WTC11 (cell line): Measurements from ENCODE around the gene FERMT3. TPM values are rescaled to one million over a fixed set of nuclear protein-coding genes. Genes with fewer than 3 reads are reported as not detected.

ENCODE experiments used
- CBFB ChIP-seq: sonication (generic); formaldehyde crosslinking; IDR thresholded peaks from 2 replicates; pipeline ENCODE4 v1.8.1; 2022; ENCODE audit warnings: mild to moderate bottlenecking, low read depth, missing genetic modification reagents
- ELF4 ChIP-seq: sonication (generic); formaldehyde crosslinking; IDR thresholded peaks from 2 replicates; pipeline ENCODE4 v1.8.1; 2022; ENCODE audit warnings: low read depth, mild to moderate bottlenecking, moderate library complexity, missing genetic modification reagents
- ERG ChIP-seq: fragments of 250-450 bp; sonication (Bioruptor Pico); IDR thresholded peaks from 2 replicates; pipeline ENCODE4 v1.8.0; 2021; ENCODE audit warnings: mild to moderate bottlenecking
- ESRRA ChIP-seq: sonication (generic); formaldehyde crosslinking; IDR thresholded peaks from 2 replicates; pipeline ENCODE4 v1.8.1; 2022; ENCODE audit warnings: mild to moderate bottlenecking, missing genetic modification reagents, borderline replicate concordance
- ETV6 ChIP-seq: sonication (generic); formaldehyde crosslinking; IDR thresholded peaks from 2 replicates; pipeline ENCODE4 v1.8.1; 2022; ENCODE audit warnings: mild to moderate bottlenecking, missing genetic modification reagents
- FOXP1 ChIP-seq: sonication (generic); formaldehyde crosslinking; IDR thresholded peaks from 2 replicates; pipeline ENCODE4 v1.8.0; 2022; ENCODE audit warnings: missing genetic modification reagents, mild to moderate bottlenecking, moderate library complexity, borderline replicate concordance
- GABPB1 ChIP-seq: sonication (generic); formaldehyde crosslinking; IDR thresholded peaks from 2 replicates; pipeline ENCODE4 v1.8.1; 2023; ENCODE audit warnings: mild to moderate bottlenecking, missing genetic modification reagents
- MXD4 ChIP-seq: fragments of 250-450 bp; sonication (Bioruptor Pico); IDR thresholded peaks from 2 replicates; pipeline ENCODE4 v1.8.0; 2021; ENCODE audit warnings: mild to moderate bottlenecking, moderate library complexity, borderline replicate concordance
- NFE2L1 ChIP-seq: sonication (generic); formaldehyde crosslinking; IDR thresholded peaks from 2 replicates; pipeline ENCODE4 v1.8.1; 2023; ENCODE audit warnings: missing genetic modification reagents
- NR2C2 ChIP-seq: sonication (generic); formaldehyde crosslinking; IDR thresholded peaks from 2 replicates; pipeline ENCODE4 v1.8.0; 2022; ENCODE audit warnings: mild to moderate bottlenecking, missing genetic modification reagents
- NR3C1 ChIP-seq: sonication (generic); formaldehyde crosslinking; conservative IDR thresholded peaks from 2 replicates; pipeline ENCODE4 v1.8.1; 2023; ENCODE audit warnings: low read depth, mild to moderate bottlenecking, missing genetic modification reagents
- PRRX2 ChIP-seq: fragments of 250-450 bp; sonication (Bioruptor Pico); IDR thresholded peaks from 2 replicates; pipeline ENCODE4 v1.8.0; 2021; ENCODE audit warnings: mild to moderate bottlenecking
- TCF7 ChIP-seq: sonication (generic); formaldehyde crosslinking; IDR thresholded peaks from 2 replicates; pipeline ENCODE4 v1.8.0; 2022; ENCODE audit warnings: mild to moderate bottlenecking, low read depth, missing genetic modification reagents, moderate library complexity
- TEAD1 ChIP-seq: sonication (generic); formaldehyde crosslinking; IDR thresholded peaks from 2 replicates; pipeline ENCODE4 v1.8.0; 2022; ENCODE audit warnings: mild to moderate bottlenecking, missing genetic modification reagents
- ZNF263 ChIP-seq: sonication (generic); formaldehyde crosslinking; IDR thresholded peaks from 2 replicates; pipeline ENCODE4 v1.8.1; 2022; ENCODE audit warnings: low read depth, mild to moderate bottlenecking, moderate library complexity, missing genetic modification reagents
- ZNF281 ChIP-seq: sonication (generic); formaldehyde crosslinking; IDR thresholded peaks from 2 replicates; pipeline ENCODE4 v1.8.0; 2023; ENCODE audit warnings: mild to moderate bottlenecking, missing genetic modification reagents
- ZNF423 ChIP-seq: fragments of 250-450 bp; sonication (Bioruptor Pico); IDR thresholded peaks from 2 replicates; pipeline ENCODE4 v2.1.2; 2022; ENCODE audit warnings: mild to moderate bottlenecking, moderate library complexity
- ZNF512 ChIP-seq: sonication (generic); formaldehyde crosslinking; IDR thresholded peaks from 2 replicates; pipeline ENCODE4 v1.8.1; 2022; ENCODE audit warnings: missing genetic modification reagents, borderline replicate concordance
- total RNA-seq: library from RNA; stranded (reverse); gene quantifications from 3 replicates; pipeline ENCODE4 v1.2.3, GENCODE V29; 2021
- TF ChIP-seq, protein P1 (sequence below): sonication (generic); formaldehyde crosslinking; IDR thresholded peaks from 2 replicates; pipeline ENCODE4 v1.8.0; 2022; ENCODE audit warnings: missing genetic modification reagents
- TF ChIP-seq, protein P2 (sequence below): fragments of 200-600 bp; IDR thresholded peaks from 2 replicates; pipeline ENCODE4 v1.8.0; 2022; ENCODE audit warnings: antibody characterized with exemption

Gene FERMT3
- total RNA-seq, 1 experiment from 2014 or later: 3.8 TPM

DNA sequence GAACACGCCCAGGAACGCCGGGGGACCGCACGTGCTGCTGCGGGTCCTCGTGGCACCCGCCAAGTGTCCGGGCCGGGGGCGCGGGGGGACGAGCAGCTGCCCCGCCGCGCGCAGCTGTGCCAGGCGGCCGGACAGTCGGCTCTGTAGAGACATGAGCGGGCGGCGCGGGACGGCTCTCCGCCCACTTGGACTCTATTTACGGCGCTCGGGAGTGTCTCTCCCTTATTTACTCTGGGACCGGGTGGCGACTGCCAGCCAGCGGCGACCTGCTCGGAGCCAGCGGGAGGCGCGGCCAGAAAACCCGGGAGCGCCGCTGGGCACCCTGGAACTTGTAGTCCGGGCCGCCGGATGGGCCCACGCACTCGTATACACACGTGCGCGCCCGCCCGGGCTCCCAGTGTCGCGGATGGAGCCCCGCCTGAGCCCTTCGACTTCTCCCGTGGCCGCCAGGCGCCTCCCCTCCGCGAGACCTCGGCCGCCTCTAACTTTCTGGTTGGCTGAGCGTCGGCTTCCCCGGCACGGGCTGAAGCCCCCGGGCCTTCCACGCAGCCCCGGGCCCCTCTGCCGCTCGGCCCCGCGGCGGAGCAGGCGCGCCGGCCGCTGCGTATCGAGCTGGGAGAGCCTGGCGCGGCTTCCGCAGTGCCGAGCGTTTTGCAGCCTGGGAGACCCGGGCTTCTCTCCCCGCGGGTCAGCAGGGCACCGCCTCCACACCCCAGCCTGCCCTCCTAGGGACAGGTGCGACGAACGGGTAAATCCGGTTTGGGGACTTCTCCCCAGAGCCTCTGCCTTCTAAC is 40.5 kb upstream of the FERMT3 start, which contains the start of gene MACROD1 (continued):
- TF ChIP-seq NR3C1 (CRISPR knock-in tag) (no peak), ESRRA (CRISPR knock-in tag) (no peak), TCF7 (CRISPR knock-in tag) (no peak), ZNF281 (CRISPR knock-in tag) (no peak), NFE2L1 (CRISPR knock-in tag) (no peak), CBFB (CRISPR knock-in tag) (no peak; the same call in 1 of the 2 replicates), PRRX2 (no peak), GABPB1 (CRISPR knock-in tag) (peak; percentile 44; the same call in 1 of the 2 replicates), ETV6 (CRISPR knock-in tag) (peak; percentile 76; the same call in 1 of the 2 replicates), ERG (CRISPR knock-in tag) (no peak), ELF4 (peak; percentile 23; the same call in 1 of the 2 replicates), ZNF423 (no peak), MXD4 (CRISPR knock-in tag) (no peak), ZNF263 (CRISPR knock-in tag) (no peak; the same call in 1 of the 2 replicates), TEAD1 (CRISPR knock-in tag) (peak; percentile 78), ZNF512 (CRISPR knock-in tag) (no peak), FOXP1 (CRISPR knock-in tag) (peak; percentile 42; the same call in 1 of the 2 replicates), NR2C2 (CRISPR knock-in tag) (no peak)
- TF ChIP-seq, protein P1, sequence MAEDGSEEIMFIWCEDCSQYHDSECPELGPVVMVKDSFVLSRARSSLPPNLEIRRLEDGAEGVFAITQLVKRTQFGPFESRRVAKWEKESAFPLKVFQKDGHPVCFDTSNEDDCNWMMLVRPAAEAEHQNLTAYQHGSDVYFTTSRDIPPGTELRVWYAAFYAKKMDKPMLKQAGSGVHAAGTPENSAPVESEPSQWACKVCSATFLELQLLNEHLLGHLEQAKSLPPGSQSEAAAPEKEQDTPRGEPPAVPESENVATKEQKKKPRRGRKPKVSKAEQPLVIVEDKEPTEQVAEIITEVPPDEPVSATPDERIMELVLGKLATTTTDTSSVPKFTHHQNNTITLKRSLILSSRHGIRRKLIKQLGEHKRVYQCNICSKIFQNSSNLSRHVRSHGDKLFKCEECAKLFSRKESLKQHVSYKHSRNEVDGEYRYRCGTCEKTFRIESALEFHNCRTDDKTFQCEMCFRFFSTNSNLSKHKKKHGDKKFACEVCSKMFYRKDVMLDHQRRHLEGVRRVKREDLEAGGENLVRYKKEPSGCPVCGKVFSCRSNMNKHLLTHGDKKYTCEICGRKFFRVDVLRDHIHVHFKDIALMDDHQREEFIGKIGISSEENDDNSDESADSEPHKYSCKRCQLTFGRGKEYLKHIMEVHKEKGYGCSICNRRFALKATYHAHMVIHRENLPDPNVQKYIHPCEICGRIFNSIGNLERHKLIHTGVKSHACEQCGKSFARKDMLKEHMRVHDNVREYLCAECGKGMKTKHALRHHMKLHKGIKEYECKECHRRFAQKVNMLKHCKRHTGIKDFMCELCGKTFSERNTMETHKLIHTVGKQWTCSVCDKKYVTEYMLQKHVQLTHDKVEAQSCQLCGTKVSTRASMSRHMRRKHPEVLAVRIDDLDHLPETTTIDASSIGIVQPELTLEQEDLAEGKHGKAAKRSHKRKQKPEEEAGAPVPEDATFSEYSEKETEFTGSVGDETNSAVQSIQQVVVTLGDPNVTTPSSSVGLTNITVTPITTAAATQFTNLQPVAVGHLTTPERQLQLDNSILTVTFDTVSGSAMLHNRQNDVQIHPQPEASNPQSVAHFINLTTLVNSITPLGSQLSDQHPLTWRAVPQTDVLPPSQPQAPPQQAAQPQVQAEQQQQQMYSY: no peak
- TF ChIP-seq, protein P2, sequence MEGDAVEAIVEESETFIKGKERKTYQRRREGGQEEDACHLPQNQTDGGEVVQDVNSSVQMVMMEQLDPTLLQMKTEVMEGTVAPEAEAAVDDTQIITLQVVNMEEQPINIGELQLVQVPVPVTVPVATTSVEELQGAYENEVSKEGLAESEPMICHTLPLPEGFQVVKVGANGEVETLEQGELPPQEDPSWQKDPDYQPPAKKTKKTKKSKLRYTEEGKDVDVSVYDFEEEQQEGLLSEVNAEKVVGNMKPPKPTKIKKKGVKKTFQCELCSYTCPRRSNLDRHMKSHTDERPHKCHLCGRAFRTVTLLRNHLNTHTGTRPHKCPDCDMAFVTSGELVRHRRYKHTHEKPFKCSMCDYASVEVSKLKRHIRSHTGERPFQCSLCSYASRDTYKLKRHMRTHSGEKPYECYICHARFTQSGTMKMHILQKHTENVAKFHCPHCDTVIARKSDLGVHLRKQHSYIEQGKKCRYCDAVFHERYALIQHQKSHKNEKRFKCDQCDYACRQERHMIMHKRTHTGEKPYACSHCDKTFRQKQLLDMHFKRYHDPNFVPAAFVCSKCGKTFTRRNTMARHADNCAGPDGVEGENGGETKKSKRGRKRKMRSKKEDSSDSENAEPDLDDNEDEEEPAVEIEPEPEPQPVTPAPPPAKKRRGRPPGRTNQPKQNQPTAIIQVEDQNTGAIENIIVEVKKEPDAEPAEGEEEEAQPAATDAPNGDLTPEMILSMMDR: no peak
